AG09309 (cell line): ENCODE results near the gene URB1.

Source experiments
- DNase-seq: peaks from one replicate; pipeline ENCODE4 v3.0.0-alpha.2; 2010; ENCODE audit warnings: low read depth
- H3K4me3 ChIP-seq: 2 replicates; pipeline ENCODE4 v1.5.1; 2011; ENCODE audit warnings: mild to moderate bottlenecking, low read depth, low read length, moderate library complexity; ENCODE audit not compliant: control insufficient read depth
- CTCF ChIP-seq: IDR thresholded peaks from 2 replicates; pipeline ENCODE4 v1.5.1; 2011; ENCODE audit warnings: mild to moderate bottlenecking, low read depth, low read length, inconsistent platforms; ENCODE audit not compliant: insufficient read depth, control insufficient read depth; ENCODE audit errors: missing control alignments

Gene URB1

DNA sequence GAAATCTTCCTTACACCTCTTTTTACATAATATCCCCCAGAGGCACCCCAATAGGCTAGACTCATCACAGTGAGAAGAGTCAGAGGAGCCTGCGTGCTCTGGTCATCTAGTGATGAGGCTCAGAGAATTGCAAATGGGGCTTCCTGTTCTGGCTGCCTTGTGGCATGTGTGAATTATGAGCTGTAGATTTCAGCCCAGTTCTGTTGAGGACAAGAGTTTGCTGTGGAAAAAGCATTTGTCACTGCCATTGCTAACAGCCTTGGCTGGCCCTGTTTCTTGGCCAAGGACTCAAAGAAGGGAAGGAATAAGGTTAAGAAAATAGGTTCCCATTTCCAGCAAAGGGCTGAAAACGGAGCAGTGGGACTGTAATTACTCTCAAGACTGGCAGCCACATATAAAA, 63.5 kb downstream of the URB1 start:
- no peak overlapping the region for H3K4me3 ChIP-seq
- no peak for DNase-seq
- no peak for TF ChIP-seq CTCF

GRCh38 chr21:32328595-32328994, 64.2 kb downstream of the URB1 start:
- DNase-seq, result no peak
- no peak for TF ChIP-seq CTCF
- H3K4me3 ChIP-seq, result no peak overlapping the region

- TF ChIP-seq CTCF, result no peak
- no peak overlapping the region for H3K4me3 ChIP-seq
- no peak for DNase-seq
Measured at GRCh38 chr21:32325706-32326105, 67.1 kb downstream of the URB1 start.

- no peak overlapping the region for H3K4me3 ChIP-seq
- TF ChIP-seq CTCF, result no peak
- no peak for DNase-seq
Measured at GRCh38 chr21:32322676-32323075, 70.1 kb downstream of the URB1 start.

DNA sequence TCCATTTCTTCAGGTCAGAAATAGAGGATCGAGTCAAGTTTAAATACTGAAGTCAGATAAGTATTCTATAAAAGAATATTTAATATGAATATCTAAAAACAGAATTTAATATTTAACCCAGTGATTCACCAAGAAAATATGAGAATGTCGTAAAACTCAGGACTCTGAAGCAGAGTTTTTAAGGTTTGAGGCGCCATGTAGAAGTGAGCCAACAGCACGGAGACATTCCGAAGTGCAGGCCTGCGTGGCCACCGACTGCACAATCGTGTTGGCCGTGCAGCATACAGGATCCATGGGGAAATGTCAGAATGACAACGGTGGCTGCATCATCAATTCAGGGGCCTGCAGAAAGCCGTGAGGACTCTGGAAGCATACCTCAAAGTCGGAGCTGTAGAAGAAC, 70.7 kb downstream of the URB1 start:
- TF ChIP-seq CTCF, result no peak
- no peak for DNase-seq
- no peak overlapping the region for H3K4me3 ChIP-seq

- no peak for TF ChIP-seq CTCF
- H3K4me3 ChIP-seq, result no peak overlapping the region
- no peak for DNase-seq
Measured at GRCh38 chr21:32321480-32321879, 71.3 kb downstream of the URB1 start.

- no peak overlapping the region for H3K4me3 ChIP-seq
- no peak for TF ChIP-seq CTCF
- no peak for DNase-seq
Measured at GRCh38 chr21:32320726-32321125, 72.1 kb downstream of the URB1 start.
